NCI-H146 treated with DMSO at 0.1 percent for 48 hours (cell line): ENCODE measurements around the gene CCDC92.
"Not testable (repeated sequence)": the region's sequence is repeated elsewhere in the genome, so short reads cannot be mapped to it uniquely, and the experiment has no call there.

Experiments used
- DNase-seq: peaks from one replicate; lab custom pipeline; 2025; ENCODE audit not compliant: unreplicated experiment; lab: John Stamatoyannopoulos, UW

The CCDC92 gene

DNA sequence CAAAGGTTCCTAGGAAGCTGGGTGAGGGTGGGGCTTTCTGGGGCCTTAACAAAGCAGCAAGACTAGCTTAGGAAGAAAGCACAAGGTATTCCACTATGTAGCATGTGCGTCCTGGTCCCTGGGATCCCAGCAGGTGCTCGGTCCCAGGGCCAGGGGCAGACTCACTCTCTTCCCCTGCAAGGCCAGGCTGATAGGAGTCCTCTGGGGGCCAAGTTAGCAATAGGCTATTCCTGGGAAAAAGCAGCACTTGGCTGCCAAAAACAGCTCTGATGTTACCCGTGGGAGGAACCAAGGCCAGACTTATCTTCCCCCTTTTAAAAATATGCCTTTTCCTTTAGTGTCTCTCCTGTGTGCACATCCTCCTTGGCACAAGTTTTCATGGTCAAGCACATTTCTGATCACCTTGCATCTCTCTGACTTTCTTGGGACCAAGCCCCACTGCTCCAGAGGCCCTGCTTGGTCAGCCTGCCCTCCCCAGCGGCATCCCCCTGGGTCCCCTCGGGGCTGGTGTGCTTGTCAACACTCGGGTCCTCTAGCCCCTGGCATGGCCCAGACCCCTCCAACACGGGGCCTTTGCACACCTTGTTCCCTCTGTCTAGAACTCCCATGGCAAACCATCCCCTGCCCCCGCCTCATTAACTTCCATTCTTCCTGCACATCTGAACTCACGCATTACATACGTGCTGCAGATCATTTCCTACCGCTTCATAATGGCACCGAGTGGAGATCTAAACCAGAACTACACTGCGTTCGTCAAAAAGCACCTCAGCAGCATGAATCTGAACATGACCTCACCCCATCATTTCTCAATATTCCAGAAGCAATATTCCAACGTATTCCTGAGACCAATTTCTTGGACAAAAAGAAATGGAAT, 21.9 kb downstream of the CCDC92 start:
- no peak for DNase-seq

DNA sequence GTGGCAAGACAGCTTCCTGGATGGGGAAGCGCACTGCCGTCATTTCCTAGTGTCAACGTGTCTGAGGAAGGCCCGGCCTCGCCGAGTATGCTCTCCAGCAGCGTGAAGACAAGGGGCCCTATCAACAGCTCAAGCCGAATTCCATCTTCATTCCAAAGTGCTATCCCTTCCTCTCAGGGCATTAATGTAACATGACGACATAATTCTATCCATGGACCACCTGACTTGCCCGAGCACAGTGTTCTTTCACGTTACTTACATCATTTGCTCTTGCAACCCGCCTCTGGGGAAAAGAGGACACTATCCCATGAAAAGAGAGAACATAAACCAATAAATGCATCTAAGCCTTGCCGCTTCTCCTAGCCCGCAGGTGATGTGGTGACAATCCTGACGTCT, 22.9 kb downstream of the CCDC92 start:
- DNase-seq = no peak

DNA sequence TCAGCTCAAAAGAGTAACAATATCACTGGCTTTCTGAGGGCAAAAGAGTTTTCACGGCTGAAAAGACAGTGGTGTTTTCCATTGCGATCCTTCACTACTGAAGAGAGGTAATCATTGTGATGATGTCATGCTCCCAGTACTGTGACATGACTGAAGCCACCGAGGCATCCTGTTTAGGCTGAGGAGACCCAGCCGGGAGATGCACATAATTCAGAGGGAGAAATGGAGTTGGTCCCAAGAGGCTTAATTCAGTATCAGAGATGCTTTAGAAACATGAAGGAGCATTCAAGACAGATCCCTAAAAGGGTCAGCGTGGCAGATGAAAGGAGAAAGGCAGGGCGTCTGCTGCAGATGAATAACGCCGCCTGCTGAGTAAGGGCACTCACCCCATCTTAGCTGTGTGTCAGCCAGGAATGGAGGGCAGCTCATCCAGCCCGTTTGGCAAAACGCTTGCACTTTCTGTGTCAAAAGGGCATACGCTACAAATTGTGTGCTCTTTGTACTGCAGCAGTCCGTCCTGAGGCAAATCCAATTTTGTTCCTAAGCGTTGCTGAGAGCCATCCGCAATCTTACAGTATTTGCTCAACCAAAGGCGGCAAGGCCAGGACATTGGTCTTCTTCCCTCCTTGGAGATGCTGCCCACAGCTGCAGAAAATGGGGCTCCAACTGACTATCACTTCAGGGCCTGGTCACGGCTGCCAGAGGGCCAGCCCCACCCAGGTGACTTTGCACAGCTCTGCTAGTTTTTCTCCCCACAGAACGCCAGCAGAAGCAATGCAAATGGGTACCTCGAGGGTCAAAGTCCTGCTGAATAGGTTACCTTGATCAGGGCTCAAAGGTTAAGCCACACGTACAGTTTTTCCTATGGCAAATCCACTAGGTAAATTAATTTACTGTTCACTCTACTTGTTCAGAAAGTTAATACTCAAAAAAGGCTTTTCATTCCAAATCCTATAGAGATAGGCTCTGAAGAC, 23.5 kb downstream of the CCDC92 start:
- no peak for DNase-seq

DNA sequence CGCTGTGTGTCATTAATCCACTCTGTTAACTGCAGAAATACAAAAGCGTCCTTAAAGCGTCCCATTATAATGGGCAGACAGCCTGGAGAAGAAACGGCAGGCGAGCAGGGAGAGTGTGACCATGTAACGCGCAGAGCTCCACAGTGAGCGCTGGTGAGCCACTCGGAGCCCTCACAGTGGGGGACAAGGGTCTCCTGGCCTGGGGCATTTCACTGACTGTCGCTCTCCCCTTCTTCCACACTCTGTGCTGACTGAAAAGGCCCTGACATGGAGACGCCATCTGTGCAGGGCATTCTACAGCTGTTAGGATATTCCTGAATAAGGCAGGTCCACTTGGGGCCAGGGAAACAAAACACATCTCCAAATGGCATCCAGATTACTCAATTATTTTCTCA, 24.2 kb downstream of the CCDC92 start:
- DNase-seq = no peak

DNA sequence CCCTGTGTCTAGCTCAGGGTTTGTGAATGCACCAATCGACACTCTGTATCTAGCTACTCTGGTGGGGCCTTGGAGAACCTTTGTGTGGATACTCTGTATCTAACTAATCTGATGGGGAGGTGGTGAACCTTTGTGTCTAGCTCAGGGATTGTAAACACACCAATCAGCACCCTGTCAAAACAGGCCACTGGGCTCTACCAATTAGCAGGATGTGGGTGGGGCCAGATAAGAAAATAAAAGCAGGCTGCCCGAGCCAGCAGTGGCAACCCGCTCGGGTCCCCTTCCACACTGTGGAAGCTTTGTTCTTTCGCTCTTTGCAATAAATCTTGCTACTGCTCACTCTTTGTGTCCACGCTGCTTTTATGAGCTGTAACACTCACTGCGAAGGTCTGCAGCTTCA, 25.1 kb downstream of the CCDC92 start:
- DNase-seq = not testable (repeated sequence)

DNA sequence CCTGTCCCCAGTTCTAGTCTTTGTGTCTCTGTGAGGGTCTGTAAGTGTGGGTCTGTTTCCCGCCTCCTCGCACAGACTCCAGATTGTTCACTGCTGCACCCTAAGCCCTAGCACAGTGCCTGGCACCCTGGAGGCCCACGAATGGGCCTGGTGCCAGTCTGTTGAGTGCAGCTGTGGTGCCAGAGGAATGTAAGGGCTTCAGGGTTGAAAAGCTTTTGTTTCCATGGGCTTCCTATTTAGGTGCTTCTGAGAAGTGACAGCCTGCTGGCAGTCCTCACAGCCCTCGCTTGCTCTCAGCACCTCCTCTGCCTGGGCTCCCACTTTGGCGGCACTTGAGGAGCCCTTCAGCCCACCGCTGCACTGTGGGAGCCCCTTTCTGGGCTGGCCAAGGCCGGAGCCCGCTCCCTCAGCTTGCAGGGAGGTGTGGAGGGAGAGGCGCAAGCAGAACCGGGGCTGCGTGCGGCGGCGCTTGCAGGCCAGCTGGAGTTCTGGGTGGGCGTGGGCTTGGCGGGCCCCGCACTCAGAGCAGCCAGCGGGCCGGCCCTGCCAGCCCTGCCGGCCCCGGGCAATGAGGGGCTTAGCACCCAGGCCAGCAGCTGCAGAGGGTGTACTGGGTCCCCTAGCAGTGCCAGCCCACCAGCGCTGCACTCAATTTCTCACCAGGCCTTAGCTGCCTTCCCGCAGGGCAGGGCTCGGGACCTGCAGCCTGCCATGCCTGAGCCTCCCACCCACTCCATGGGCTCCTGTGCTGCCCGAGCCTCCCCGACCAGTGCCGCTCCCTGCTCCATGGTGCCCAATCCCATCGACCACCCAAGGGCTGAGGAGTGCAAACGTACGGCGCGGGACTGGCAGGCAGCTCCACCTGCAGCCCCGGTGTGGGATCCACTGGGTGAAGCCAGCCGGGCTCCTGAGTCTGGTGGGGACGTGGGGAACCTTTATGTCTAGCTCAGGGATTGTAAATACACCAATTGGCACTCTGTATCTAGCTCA, 25.8 kb downstream of the CCDC92 start:
- not testable (repeated sequence) for DNase-seq

DNA sequence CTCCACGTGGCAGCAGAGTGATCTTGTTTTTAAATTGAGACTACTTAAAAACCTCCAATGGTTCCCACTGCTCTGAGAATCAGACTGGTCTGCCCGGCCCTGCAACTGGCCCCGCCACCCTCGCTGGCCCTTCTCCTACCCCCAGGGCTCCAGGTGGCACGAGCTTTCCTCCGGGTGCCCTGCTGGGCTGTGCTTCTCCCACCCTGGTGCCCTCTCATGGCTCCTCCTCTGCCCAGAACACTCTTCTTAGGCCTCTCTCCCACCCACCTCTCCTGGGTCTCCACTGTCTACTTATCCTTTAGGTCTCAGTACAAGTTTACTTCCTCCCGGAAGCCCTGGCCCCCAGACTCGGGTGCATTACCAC, 26.5 kb downstream of the CCDC92 start:
- no peak for DNase-seq

DNA sequence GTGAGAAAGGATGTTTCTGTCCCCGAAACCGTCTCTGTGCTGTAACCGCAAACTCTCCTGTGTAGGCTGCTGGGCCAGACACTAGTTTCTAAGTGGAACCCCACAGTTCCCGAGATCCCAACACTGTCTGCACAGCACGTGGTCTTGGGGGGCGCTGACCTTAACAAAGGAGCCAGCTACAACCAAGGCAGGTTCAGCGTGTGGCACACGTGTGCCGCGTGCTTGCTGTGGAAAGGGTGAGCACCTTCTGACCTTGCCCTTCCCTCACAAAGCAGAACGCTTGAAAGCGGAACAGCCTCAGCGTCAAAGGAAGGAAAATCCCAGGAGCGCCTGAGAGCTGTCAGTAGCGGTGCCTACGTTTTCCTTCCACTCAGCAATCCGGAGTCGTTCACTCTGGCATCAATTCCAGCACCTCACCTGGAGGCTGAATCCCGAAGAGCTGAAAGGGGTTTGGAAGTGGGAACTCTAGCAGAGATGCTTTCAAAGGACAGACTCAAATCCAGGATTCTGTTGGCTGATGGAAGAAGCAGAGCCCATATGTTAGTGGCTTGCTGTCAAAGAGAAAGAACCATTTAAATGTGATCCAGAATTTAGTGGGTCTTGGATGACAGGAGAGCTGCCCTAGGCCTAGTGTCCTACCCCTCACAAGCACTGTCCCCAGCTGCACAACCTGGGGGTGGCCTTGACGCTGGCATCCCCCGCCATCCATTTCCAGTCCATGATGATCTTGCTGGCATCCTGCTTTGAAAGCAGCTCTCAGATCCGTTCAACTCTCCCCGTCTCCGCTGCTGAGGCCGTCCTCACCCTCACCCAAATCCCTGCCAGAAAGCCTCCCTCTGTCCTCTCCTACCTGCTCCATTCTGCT, 27.1 kb downstream of the CCDC92 start:
- DNase-seq = no peak

DNA sequence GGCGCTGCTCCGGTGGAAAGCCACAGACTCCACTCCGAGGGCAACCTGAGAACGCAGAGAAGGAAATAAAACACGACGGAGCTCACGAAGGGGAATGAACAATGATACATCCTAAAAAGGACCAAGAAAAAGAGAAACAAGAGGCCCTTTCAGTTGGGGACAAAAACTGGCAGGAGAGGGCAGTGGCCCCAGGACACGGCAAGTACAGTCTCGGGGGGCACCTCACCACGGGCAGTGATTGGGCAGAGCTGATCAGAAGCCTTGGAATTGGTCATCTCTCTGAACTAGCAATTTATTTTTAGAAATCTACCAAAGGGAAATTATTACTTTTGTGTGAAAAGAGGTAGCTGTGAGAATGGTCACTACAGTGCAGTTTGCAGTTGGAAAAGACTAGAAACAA, 27.9 kb downstream of the CCDC92 start:
- DNase-seq = no peak

DNA sequence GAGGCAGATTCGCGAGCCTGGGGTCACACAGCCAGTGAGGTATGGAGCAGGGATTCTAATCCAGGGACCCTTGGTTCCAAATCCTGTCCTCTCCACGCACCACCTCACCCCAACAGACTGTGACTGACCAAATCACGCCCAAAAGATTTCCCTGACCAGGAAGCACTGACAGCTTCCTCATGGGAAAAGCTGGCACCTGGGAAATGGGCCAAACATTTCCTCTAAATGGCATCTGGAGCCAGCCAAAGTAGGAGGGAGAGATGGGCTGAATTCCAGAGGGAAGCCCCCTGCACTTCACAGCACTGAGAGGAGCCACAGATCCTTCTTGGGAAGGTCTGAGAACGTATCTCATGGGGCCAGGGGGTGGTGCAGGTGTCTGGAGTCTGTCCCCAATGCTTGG, 28.8 kb downstream of the CCDC92 start:
- no peak for DNase-seq

DNA sequence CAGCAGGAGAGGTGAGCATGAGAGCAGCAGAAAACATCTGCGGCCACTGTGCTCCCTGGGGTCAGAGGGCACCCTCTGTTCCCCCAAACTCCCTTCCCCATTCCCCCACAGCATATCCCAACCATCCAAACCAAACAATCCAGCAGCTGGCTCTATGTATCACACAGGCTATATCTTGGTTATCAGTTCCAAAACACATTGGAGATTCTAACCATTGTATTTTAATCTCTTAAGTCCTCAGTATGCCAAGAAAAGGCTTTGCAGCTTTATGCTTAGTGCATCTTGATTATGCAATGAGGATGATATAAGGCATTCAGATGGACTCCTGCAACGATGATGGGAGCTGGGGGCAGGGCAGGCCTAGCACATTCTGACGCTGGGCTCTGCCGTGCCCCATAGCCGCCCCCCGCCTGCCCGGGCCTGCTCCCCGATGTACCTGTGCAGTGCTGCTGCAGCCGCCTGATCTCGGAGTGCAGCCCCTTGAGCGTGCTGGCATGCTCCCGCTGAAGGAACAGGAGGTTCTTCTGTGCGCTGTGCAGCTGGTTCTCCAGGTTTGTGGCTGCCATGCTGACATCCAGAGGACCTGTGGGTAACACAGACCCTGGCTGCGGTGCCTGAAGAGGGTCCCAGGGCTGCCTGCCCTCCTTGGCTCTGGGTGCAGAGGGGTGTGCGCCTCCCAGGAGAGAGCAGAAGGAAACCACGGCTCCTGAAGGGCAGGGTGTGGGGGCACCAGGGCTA, 29.6 kb downstream of the CCDC92 start:
- DNase-seq = no peak

DNA sequence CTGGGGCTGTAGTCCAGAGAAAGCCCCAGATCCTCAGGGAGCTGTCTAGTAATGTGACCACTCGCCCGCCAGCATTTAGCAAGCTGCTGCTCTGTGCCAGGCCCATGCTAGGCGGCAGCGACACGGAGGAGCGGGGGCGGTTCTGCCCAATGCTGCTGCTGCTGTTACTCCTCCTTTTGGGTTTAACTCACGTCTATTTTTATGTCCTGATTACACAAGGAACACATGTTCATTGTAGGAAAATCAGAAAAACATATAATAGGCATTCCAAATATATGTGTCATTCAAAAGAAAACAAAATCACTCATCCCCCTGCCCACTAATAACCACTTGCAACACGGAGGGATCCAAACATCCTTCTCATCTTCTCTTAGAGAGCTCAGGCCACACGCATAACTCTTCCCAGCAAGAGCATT, 30.4 kb downstream of the CCDC92 start:
- DNase-seq = no peak

DNA sequence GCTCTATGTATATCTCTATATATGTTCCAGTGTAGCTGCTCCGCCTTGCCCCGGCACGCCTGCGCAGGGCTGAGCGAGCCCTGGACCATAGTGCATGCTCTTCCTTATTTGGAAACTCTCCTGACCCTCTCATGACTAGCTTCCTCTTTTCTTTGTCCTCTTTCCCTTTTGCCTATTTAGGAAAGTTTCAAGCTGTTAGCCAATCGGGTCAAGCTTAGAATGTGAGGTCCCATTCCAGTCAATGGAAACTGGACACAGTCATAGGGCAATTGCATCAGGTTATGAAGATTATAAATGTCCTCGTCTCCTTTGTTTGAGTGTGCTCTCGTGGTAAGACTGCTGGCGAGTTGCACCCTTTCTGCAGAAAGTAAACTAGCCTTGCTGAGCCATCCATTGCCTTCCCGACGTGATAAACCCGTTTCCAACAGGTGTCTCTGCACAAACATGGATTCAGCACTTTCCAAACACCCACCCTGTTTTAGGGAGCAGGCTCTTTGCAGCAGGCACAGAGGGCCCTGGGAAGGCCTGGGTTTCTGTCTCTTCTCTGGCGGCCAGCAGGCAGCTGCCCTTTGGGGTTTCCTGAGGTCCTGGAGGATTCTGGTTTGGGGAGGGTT, 30.9 kb downstream of the CCDC92 start:
- no peak for DNase-seq

DNA sequence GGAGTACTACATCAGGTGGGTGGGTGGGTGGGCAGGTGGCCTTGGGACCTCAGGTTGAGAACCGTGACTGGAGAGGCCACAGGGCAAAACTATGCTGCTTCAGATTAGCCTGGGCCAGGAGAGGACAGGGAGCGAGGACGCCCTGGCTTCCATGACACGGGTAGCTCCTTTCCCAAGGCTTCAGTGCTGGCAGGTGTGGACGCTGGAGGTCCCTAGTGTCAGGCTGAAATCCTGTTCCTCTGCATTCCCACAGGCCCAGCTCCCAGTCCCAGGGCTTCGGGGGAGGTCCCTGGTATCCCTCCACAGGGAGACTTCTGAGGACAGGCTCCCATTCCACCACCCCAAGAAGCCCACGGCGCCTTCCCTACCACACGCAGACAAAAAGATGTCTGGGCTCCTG, 31.6 kb downstream of the CCDC92 start:
- no peak for DNase-seq

DNA sequence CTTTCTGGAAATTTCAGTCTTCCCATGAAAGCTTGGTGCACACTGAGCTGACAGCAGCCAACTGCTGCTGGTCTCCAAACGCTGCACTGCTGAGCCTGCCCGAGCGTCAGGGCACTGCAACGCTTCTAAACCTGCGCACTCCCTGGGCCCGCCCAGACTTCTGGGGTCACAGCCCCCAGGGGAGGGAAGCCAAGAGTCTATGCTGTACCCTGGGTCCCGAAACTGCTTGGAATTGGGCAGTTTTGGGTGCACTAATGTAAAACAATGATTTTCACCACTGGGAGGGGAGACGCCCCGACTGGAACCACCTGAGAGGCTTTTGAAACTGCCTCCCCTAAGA, 32.0 kb downstream of the CCDC92 start:
- DNase-seq = no peak

DNA sequence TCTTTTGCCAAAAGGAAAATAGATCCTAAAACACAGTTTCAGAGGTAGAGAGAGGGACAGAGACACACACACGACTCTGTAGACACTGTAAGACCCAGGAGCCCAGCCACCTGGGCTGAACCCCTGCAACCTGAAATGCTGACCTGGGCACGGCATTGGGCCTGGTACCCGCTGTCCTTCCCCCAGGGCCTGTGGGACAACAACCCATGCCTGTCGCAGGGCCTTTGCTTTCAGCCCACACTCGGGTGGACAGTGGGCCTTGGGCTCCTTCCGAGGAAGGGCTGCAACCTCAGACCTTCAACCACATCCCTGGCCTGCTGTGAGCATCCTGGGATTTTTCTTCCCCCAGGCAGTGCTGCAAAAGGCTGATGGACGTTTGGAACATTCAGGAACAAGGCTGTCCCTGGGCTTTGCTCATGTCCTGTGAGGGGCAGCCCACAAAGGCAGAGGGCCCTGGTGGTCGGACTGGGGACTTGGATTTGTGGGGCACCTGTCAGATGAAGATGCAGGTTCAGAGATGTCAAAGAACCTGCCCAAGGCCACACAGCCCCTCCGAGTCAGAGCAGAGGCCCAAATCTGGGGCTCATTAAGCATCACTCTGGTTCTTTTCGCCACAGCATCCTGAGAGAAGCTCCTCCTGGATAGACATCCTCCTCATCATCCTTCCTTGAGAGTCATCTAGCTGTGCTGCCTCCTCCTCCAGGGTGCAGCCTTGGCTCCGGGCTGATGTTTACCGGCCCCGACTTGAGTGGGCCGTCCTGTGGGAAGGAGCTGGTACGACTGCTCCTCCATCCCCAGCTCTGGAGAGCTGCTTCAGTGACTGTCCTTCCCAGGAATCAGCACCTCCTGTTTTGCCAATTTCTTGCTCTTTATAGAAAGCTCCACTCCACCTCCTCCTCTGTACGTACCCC, 32.7 kb downstream of the CCDC92 start:
- no peak for DNase-seq

DNA sequence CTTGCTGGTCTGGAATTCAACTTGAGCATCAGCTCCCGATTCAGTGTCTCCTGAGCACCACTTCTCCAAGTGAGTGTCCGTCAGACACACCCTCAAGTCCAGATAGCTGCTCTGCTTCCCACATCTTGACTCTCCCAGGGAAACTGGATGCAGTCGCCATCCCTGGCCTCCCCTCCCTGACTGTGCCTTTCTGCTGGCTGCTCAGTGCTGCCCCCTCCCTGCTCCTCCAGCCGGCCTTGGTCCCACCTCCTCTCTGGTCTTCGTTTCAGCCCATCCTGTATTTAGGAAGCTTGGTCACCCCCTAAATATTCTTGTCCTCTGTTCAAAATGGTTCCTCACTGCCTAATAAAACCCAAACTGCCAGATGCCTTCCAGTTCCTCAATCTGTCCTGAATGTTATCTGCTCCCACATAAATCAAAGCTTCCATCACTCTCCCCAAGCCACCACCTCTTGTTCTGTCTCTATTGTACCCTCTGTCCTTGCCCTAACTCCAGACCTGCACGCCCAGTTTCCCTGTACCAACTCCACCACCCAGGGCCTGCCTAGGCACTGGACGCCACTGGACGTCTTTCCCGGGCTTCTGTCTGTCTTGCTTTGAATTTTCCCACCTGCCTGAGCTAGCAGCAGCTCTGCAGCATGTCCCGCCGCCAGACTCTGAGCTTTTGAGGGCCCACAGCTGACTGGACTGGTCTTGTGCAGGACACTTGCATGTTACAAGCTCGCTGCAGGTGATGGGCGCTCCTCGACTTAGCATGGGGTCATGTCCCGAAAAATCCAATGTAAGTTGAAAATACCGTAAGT, 33.8 kb downstream of the CCDC92 start:
- DNase-seq = no peak
